OCI-LY7 (cell line): ENCODE measurements around the gene ABI3BP. TPM values are rescaled to one million over a fixed set of nuclear protein-coding genes. Genes with fewer than 3 reads are reported as not detected.

Source experiments
- BruUV-seq: library from RNA; stranded (reverse); fragments of 400-500 nt; replicated peaks from 2 replicates; lab custom pipeline; 2021; lab: Mats Ljungman, UMichigan
- CTCF ChIA-PET: fragments of 300-600 bp; sonication (Branson Sonifier 250); formaldehyde crosslinking; loops from one replicate; lab custom pipeline; 2022; ENCODE audit warnings: antibody characterized with exemption; ENCODE audit not compliant: unreplicated experiment; lab: Charles Lee
- POLR2A ChIA-PET: fragments of 300-600 bp; sonication (Branson Sonifier 250); formaldehyde crosslinking; loops from one replicate; lab custom pipeline; 2022; ENCODE audit warnings: antibody characterized with exemption; lab: Charles Lee
- DNase-seq: peaks from one replicate; pipeline ENCODE4 v3.0.0-alpha.2; 2015; ENCODE audit warnings: low spot score
- H2AFZ ChIP-seq: fragments of 200-600 bp; sonication (generic), shearing (Covaris generic); 2 replicates; pipeline ENCODE4 v1.6.1; 2014; ENCODE audit warnings: mild to moderate bottlenecking, antibody characterized with exemption, low read length, moderate library complexity
- H3K27ac ChIP-seq: fragments of 200-600 bp; sonication (generic); 2 replicates; pipeline ENCODE4 v1.5.1; 2014; ENCODE audit warnings: mixed run types, low read depth, mild to moderate bottlenecking, moderate library complexity, low read length, inconsistent platforms; ENCODE audit not compliant: poor library complexity, severe bottlenecking
- H3K36me3 ChIP-seq: fragments of 200-600 bp; sonication (generic); 2 replicates; pipeline ENCODE4 v1.6.1; 2014; ENCODE audit warnings: mild to moderate bottlenecking, antibody characterized with exemption, low read length, moderate library complexity, mixed read lengths; ENCODE audit not compliant: insufficient read depth
- H3K4me1 ChIP-seq: fragments of 200-600 bp; sonication (generic); 2 replicates; pipeline ENCODE4 v1.5.1; 2014; ENCODE audit warnings: mild to moderate bottlenecking, low read length; ENCODE audit not compliant: insufficient read depth, poor library complexity, severe bottlenecking
- H3K4me2 ChIP-seq: fragments of 200-600 bp; sonication (generic); 2 replicates; pipeline ENCODE4 v1.6.1; 2014; ENCODE audit warnings: mild to moderate bottlenecking, low read length
- H3K4me3 ChIP-seq: fragments of 200-600 bp; sonication (generic); 2 replicates; pipeline ENCODE4 v1.5.1; 2014; ENCODE audit warnings: mild to moderate bottlenecking, low read depth, low read length; ENCODE audit not compliant: poor library complexity, severe bottlenecking
- H3K79me2 ChIP-seq: fragments of 200-600 bp; sonication (generic); 2 replicates; pipeline ENCODE4 v1.6.1; 2016; ENCODE audit warnings: low read depth, mild to moderate bottlenecking, low read length, moderate library complexity, mixed read lengths; ENCODE audit not compliant: insufficient read depth
- H3K9me2 ChIP-seq: fragments of 200-600 bp; sonication (generic); 2 replicates; pipeline ENCODE4 v1.6.1; 2016; ENCODE audit warnings: mild to moderate bottlenecking, low read length, mixed read lengths; ENCODE audit not compliant: insufficient read depth
- H3K9me3 ChIP-seq: fragments of 200-600 bp; sonication (generic); 2 replicates; pipeline ENCODE4 v1.6.1; 2014; ENCODE audit warnings: mild to moderate bottlenecking, mixed run types, low read length, mixed read lengths
- H4K20me1 ChIP-seq: fragments of 200-600 bp; sonication (generic); 2 replicates; pipeline ENCODE4 v1.6.1; 2014; ENCODE audit warnings: mild to moderate bottlenecking, antibody characterized with exemption, low read length, moderate library complexity, mixed read lengths; ENCODE audit not compliant: insufficient read depth
- EZH2phosphoT487 ChIP-seq: fragments of 200-600 bp; sonication (generic); IDR thresholded peaks from 2 replicates; pipeline ENCODE4 v1.6.1; 2018; ENCODE audit warnings: low read depth, borderline replicate concordance, mild to moderate bottlenecking, mixed run types, antibody characterized with exemption, low read length, moderate library complexity, mixed read lengths
- intact Hi-C: fragments of 100-400 bp; cut with micrococcal nuclease; formaldehyde crosslinking; loops from one replicate; pipeline ENCODE4 v1.10.0; 2022; ENCODE audit not compliant: unreplicated experiment
- total RNA-seq, 2 experiments: library from RNA; depleted of rRNA in 1 of 2; stranded (reverse); fragments of >200 nt in 1 of 2; shearing (Covaris generic) in 1 of 2; gene quantifications; 2 replicates each; pipeline ENCODE4 v1.2.3, GENCODE V29; 2014 to 2022
- TF ChIP-seq, protein P1 (sequence below): fragments of 200-600 bp; sonication (generic); conservative IDR thresholded peaks from 2 replicates; pipeline ENCODE4 v1.5.1; 2014; ENCODE audit warnings: mild to moderate bottlenecking, antibody characterized with exemption, low read length, moderate library complexity, mixed read lengths

The ABI3BP gene
- total RNA-seq, 2 experiments from 2014 or later: not detected

DNA sequence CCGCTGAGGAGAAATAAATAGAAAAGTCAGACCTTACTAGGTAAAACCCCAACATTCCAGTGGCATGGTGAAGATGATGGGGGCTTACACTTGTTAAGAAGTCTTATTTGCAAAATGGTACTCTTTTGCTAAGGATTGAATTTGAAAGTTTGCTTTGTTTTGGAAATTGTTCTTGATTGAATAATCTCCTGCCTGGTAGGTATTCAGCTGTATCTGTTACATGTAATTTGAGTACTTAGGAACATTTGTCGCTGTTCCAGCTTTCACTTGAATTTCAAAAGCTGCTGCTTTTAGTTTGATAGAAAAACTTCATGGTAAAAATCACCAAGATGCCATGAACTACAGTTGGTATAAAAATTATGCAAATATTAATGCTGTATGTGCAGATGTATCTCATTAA lies 239.4 kb downstream of the ABI3BP start:
- no peak for DNase-seq
- POLR2A ChIA-PET: interaction anchor here (0.9 kb wide), 1 partner anchor 10 kb away, joined by 3 read pairs; no protein-coding TSS in a partner anchor
- CTCF ChIA-PET: no interaction called here
- intact Hi-C loops: no loop called here
- no peak overlapping the region for H3K4me3 ChIP-seq
- no TSS peak for BruUV-seq
- no peaks in the 10 kb centered on the region for H3K9me2 ChIP-seq
- H3K9me3 ChIP-seq: no peaks in the 10 kb centered on the region
- H3K79me2 ChIP-seq: no peaks in the 10 kb centered on the region
- TF ChIP-seq, protein P1, sequence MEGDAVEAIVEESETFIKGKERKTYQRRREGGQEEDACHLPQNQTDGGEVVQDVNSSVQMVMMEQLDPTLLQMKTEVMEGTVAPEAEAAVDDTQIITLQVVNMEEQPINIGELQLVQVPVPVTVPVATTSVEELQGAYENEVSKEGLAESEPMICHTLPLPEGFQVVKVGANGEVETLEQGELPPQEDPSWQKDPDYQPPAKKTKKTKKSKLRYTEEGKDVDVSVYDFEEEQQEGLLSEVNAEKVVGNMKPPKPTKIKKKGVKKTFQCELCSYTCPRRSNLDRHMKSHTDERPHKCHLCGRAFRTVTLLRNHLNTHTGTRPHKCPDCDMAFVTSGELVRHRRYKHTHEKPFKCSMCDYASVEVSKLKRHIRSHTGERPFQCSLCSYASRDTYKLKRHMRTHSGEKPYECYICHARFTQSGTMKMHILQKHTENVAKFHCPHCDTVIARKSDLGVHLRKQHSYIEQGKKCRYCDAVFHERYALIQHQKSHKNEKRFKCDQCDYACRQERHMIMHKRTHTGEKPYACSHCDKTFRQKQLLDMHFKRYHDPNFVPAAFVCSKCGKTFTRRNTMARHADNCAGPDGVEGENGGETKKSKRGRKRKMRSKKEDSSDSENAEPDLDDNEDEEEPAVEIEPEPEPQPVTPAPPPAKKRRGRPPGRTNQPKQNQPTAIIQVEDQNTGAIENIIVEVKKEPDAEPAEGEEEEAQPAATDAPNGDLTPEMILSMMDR: no peak
- no peak overlapping the region for H2AFZ ChIP-seq
- no peaks in the 10 kb centered on the region for H3K4me1 ChIP-seq
- H3K4me2 ChIP-seq: no peak overlapping the region
- no peaks in the 10 kb centered on the region for H4K20me1 ChIP-seq
- H3K36me3 ChIP-seq: peaks cover 35% of the 10 kb centered on the region
- H3K27ac ChIP-seq: no peak overlapping the region

DNA sequence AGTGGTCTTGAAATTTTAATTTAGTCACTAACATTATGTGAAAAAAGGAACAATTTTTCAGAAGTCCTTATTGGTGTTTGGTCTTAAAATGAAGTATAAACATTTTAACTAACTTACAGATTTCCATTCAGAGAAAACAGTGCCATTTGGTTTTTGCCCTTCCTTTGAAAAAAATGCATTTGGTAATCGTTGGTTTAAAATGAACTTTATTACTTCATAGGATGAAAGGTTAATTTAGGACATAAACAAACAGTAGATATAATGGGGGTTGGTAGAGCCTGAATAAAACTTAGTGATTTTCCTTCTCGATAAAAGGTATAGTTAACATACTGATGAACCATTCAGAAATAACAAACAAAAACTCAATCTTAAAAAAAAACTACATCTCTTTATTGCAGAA lies 244.3 kb downstream of the ABI3BP start:
- no TSS peak for BruUV-seq
- Histone ChIP-seq H3K36me3 (peaks cover 80% of the 10 kb centered on the region), H3K79me2 (no peaks in the 10 kb centered on the region), H3K4me3 (no peak overlapping the region), H3K27ac (no peak overlapping the region), H3K9me3 (no peaks in the 10 kb centered on the region), H3K9me2 (no peaks in the 10 kb centered on the region), H4K20me1 (no peaks in the 10 kb centered on the region), H3K4me2 (no peak overlapping the region), H2AFZ (no peak overlapping the region), H3K4me1 (no peaks in the 10 kb centered on the region)
- DNase-seq: no peak
- POLR2A ChIA-PET: interaction anchor here (1.3 kb wide), 1 partner anchor 10 kb away, joined by 3 read pairs; no protein-coding TSS in a partner anchor
- no peak for TF ChIP-seq EZH2phosphoT487
- TF ChIP-seq, protein P1: no peak
- intact Hi-C loops: no loop called here
- CTCF ChIA-PET: no interaction called here

DNA sequence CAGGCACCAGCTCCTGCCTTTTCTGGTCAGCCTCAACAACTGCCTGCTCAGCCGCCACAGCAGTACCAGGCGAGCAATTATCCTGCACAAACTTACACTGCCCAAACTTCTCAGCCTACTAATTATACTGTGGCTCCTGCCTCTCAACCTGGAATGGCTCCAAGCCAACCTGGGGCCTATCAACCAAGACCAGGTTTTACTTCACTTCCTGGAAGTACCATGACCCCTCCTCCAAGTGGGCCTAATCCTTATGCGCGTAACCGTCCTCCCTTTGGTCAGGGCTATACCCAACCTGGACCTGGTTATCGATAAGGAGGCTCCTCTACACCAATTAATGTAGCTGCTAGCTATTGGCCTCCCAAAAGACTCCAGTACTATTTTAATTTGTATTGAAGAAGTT lies 245.0 kb downstream of the ABI3BP start:
- POLR2A ChIA-PET: interaction anchor here (0.7 to 1.3 kb wide), 2 partner anchors 9 to 900 kb away, joined by 3 to 4 read pairs; no protein-coding TSS in a partner anchor
- BruUV-seq: TSS peak; percentile 20
- no peaks in the 10 kb centered on the region for H4K20me1 ChIP-seq

More for the DNA sequence above, 245.0 kb downstream of the ABI3BP start:
- H3K79me2 ChIP-seq: no peaks in the 10 kb centered on the region
- TF ChIP-seq EZH2phosphoT487: no peak
- TF ChIP-seq, protein P1: no peak
- no peak for DNase-seq
- no peak overlapping the region for H3K4me3 ChIP-seq
- H3K36me3 ChIP-seq: peaks cover 81% of the 10 kb centered on the region
- intact Hi-C loops: no loop called here
- H3K9me2 ChIP-seq: no peaks in the 10 kb centered on the region
- CTCF ChIA-PET: no interaction called here
- H3K9me3 ChIP-seq: no peaks in the 10 kb centered on the region
- no peak overlapping the region for H2AFZ ChIP-seq
- H3K4me2 ChIP-seq: no peak overlapping the region
- no peak overlapping the region for H3K27ac ChIP-seq
- no peaks in the 10 kb centered on the region for H3K4me1 ChIP-seq
